Hematopoietic multipotent progenitor cell (in vitro differentiated cells): ENCODE data around the gene ABCC6. TPM values are rescaled to one million over a fixed set of nuclear protein-coding genes. Genes with fewer than 3 reads are reported as not detected.
A peak's percentile ranks its signal among the peaks of the same experiment; 100 is the strongest.
"Not testable (repeated sequence)": the region's sequence is repeated elsewhere in the genome, so short reads cannot be mapped to it uniquely, and the experiment has no call there.

Source experiments
- DNase-seq, 3 donors: peaks; one replicate each; pipeline ENCODE4 v3.0.0-alpha.2; 2011 to 2015; ENCODE audit warnings: low read depth in 2 of 3, low spot score in 2 of 3
- total RNA-seq: library from RNA; depleted of rRNA; stranded (reverse); fragments of >200 nt; gene quantifications from one replicate; pipeline ENCODE4 v1.2.3, GENCODE V29; 2012

ABCC6 gene
- total RNA-seq, 1 donor: 1.6 TPM

- no peak for DNase-seq
Measured at GRCh38 chr16:16191493-16192167, 31.7 kb downstream of the ABCC6 start.

GRCh38 chr16:16190966-16191365 is 32.3 kb downstream of the ABCC6 start:
- DNase-seq: not testable (repeated sequence)

GRCh38 chr16:16190546-16190945 is 32.7 kb downstream of the ABCC6 start:
- DNase-seq: no peak

- DNase-seq: peak in 2 of 3 donors; percentile 30 to 68
Measured at GRCh38 chr16:16189842-16190241, 33.5 kb downstream of the ABCC6 start.

- no peak for DNase-seq
Measured at GRCh38 chr16:16188827-16189226, 34.5 kb downstream of the ABCC6 start.

GRCh38 chr16:16186820-16187219 is 36.5 kb downstream of the ABCC6 start:
- no peak for DNase-seq

- DNase-seq: no peak
Measured at GRCh38 chr16:16185095-16185494, 38.2 kb downstream of the ABCC6 start.

GRCh38 chr16:16184594-16184993 is 38.7 kb downstream of the ABCC6 start:
- DNase-seq: no peak

- DNase-seq: no peak
Measured at GRCh38 chr16:16183562-16183961, 39.7 kb downstream of the ABCC6 start.

GRCh38 chr16:16182918-16183317 is 40.4 kb downstream of the ABCC6 start:
- no peak for DNase-seq

- not testable (repeated sequence) for DNase-seq
Measured at GRCh38 chr16:16181748-16182147, 41.5 kb downstream of the ABCC6 start.

- DNase-seq: no peak
Measured at GRCh38 chr16:16178455-16179162, 44.7 kb downstream of the ABCC6 start.

- DNase-seq: no peak
Measured at GRCh38 chr16:16176328-16176727, 47.0 kb downstream of the ABCC6 start.

- no peak for DNase-seq
Measured at GRCh38 chr16:16175296-16175695, 48.0 kb downstream of the ABCC6 start.

- DNase-seq: no peak
Measured at GRCh38 chr16:16172991-16173390, 50.3 kb downstream of the ABCC6 start.

- no peak for DNase-seq
Measured at GRCh38 chr16:16171332-16171919, 51.9 kb downstream of the ABCC6 start.

- DNase-seq: no peak
Measured at GRCh38 chr16:16169615-16170014, 53.7 kb downstream of the ABCC6 start.

- no peak for DNase-seq
Measured at GRCh38 chr16:16168431-16168830, 54.9 kb downstream of the ABCC6 start.

- DNase-seq: no peak
Measured at GRCh38 chr16:16167927-16168326, 55.4 kb downstream of the ABCC6 start.

GRCh38 chr16:16166949-16167348 is 56.3 kb downstream of the ABCC6 start:
- no peak for DNase-seq

- no peak for DNase-seq
Measured at GRCh38 chr16:16166085-16166484, 57.2 kb downstream of the ABCC6 start.

- DNase-seq: no peak
Measured at GRCh38 chr16:16164243-16164642, 59.1 kb downstream of the ABCC6 start.
